ENCODE results near the gene KCNJ16.

- TF ChIP-seq CTCF (conservative IDR thresholded peaks at IDR 0.05; ENCODE audit: low read length), result no peak
- TF ChIP-seq EZH2phosphoT487 (IDR thresholded peaks at IDR 0.05; ENCODE audit: borderline replicate concordance), result no peak
Measured at GRCh38 chr17:70034158-70034557, 40.9 kb upstream of the KCNJ16 start.

All from Loucy (cell line).